NCI-H1436 (cell line): ENCODE measurements around the gene FMR1.

Experiments used
- DNase-seq: peaks from one replicate; lab custom pipeline; 2025; lab: John Stamatoyannopoulos, UW

The FMR1 gene

DNA sequence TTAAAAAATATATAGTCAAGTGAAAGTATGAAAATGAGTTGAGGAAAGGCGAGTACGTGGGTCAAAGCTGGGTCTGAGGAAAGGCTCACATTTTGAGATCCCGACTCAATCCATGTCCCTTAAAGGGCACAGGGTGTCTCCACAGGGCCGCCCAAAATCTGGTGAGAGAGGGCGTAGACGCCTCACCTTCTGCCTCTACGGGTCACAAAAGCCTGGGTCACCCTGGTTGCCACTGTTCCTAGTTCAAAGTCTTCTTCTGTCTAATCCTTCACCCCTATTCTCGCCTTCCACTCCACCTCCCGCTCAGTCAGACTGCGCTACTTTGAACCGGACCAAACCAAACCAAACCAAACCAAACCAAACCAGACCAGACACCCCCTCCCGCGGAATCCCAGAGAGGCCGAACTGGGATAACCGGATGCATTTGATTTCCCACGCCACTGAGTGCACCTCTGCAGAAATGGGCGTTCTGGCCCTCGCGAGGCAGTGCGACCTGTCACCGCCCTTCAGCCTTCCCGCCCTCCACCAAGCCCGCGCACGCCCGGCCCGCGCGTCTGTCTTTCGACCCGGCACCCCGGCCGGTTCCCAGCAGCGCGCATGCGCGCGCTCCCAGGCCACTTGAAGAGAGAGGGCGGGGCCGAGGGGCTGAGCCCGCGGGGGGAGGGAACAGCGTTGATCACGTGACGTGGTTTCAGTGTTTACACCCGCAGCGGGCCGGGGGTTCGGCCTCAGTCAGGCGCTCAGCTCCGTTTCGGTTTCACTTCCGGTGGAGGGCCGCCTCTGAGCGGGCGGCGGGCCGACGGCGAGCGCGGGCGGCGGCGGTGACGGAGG is at the start of gene FMR1:
Gene FMR1 (plus strand): TSS at position 728 of the 831 bp plus-strand sequence. CDS start 261 bp downstream, outside the sequence.
- peak; percentile 95 for DNase-seq

DNA sequence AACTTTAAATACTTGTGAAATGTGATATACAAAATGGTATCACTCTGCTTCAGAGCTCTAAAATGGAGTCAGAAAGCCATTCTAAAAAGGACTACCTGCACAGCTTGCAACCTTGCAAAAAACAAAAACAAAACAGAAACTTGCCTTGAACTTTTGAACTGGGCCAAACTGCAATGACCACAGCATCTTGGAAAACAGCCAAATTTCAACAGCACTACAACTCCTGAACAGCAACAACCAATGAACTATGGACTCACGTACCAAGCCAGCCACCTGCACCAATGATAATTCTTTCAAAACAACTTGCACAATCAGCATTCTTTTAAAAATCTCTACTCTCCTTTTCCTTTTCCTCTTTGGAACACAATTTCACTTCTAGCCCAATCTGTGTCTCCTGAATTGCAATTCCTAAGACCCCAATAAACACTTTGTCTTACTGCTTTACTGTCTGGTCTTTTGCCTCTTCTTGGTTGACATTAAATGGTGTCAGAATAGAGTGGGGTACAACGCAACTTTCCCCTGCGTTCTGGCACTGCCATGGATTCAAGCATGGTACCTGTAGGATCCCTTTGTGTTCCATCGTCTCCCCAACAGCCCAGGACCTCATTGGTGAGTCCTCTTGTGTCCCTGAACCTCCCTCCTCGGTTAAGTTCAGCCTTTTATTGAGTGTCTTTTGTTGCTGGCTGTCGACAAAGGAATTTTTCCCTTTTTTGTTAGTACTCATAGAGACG is 35.7 kb upstream of the FMR1 start:
- no peak for DNase-seq

DNA sequence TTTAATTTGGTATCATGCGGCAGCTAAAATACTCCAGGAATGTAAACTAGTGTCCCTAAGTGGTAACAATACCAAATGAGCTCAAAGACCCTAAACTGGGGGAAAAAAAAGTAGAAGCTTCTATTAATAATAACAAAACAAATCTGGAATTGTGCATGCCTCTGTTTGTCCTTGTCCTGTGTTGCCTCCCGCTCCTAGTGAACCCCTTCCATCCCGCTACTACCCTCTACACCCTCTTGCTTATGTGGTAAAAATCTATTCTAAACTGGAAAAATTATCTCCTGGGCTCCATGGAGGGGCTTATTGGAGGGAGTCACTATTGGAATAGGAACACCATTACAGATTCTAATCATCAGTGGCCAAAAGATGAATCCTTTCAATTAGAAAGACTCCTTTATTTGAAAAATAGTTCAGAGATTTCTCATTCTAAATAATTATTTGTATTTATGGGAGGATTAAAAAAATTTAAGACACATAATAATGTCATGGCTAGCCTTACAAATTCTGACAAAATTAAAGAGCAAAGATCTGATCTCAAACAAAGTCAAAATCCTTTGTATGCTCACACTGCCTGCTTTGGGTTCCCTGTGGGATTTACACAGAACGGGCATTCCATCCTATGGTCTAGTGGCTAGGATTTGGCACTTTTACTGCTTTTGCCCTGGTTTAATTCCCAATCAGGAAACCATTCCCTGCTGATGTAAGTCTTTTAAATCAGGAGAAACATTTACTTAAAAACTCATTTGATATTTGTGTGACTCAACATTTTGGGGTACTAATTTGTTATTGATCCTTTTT is 34.7 kb upstream of the FMR1 start:
- no peak for DNase-seq

DNA sequence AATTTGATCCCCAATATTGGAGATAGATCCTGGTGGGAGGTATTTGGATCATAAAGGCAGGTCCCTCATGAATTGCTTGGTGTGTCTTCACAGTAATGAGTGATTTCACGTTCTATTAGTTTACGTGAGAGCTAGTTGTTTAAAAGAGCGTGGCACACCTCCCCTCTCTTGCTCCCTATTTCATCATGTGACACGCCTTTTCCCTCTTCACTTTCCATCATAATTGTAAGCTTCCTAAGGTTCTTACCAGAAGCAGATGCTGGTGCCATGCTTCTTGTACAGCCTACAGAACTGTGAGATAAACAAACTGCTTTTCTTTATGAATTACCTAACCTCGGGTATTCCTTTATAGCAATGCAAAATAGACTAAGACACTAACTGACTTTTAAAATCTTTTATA is 34.0 kb upstream of the FMR1 start:
- no peak for DNase-seq

DNA sequence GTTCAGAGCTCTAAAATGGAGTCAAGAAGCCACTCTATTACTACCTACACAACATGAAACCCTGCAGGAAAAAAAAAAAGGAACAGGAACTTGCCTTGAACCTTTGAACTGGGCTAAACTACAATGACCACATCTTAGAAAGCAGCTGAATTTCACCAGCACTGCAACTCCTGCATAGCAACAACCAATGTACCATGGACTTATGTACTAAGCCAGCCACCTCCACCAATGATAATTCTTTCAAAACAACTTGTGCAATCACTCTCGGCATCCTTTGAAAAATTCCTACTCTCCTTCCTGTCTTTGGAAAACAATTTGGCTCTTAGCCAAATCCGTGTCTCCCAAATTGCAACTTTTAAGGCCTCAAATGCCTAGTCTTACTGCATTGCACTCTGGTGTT is 26.8 kb upstream of the FMR1 start:
- no peak for DNase-seq

DNA sequence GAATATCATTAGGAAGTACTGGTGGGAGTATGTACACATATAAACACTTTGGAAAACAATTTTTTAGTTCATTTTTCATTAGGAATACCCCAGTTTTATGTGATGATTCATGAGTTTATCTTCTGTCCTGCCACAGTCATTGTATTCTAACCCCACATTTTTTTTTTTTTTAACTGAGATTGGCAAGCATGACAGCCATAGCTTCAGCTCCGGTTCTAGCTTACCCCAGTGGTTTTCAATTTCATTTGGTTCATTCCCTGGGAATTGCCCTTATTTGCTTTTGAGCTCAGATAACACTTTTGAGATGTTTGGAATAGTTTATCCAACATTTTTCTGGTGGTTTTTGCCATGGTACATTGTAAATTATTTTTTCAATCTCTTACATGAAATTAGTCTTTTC is 21.0 kb upstream of the FMR1 start:
- no peak for DNase-seq

DNA sequence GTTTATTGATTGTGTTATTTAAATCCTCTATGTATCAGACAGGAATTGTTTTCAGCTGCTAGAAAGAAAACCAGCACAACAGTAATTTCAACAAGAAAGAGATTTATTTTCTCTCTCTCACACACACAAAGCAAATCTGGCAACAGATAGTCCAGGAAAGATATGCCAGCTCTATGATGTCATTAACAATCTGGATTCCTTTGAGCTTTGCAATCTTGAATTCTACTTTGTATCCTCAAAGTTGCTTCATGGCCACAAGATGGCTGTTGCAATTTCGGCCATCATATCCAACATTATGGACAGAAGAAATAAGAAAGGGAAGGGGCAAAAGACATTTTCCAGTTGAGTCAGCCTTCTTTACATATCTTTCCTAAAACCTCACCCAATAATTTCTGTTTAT is 19.8 kb upstream of the FMR1 start:
- no peak for DNase-seq

DNA sequence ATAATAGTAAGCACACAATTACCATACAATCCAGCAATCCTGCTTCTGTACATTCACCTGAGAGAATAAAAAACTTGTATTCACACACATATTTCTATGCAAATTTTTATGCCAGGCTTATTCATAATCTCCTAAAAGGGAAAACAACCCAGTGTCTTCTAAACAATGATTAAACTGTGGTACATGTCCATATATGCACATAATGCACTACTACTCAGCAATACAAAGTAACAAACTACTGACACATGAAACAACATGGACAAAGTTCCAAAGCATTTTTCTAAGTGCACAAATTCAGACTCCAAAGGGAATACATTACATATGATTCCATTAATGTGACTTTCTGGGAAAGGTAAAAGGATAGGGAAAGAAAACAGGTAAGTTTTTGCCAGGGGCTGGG is 18.0 kb upstream of the FMR1 start:
- no peak for DNase-seq

DNA sequence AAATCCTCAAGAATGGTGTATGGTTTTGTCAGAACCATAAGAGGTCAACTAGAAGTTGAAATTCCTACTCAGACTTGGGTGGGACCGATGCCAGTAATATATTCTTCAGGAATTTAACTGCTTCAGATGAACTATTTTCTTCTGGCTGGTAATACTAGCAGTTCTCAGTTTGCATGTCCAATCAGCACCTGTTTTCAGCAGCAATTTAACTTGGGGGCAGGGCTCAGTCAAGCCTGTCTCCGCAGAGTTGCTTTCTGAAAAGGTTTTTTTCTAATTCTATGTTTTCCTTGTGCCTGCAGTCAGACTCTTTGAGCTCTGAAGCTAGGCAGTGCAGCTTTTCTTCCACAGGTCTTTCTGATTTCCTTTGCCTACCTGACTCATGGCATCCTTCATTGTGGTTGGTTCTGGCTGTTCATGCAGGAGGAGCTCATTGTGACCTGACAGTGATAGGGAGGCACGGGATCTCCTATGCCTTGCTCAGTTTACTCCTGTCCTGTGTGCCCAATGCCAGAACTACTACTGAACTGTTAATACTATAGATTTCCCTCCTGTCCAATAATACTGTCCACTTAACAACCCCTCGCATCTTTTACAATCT is 17.3 kb upstream of the FMR1 start:
- DNase-seq = no peak

DNA sequence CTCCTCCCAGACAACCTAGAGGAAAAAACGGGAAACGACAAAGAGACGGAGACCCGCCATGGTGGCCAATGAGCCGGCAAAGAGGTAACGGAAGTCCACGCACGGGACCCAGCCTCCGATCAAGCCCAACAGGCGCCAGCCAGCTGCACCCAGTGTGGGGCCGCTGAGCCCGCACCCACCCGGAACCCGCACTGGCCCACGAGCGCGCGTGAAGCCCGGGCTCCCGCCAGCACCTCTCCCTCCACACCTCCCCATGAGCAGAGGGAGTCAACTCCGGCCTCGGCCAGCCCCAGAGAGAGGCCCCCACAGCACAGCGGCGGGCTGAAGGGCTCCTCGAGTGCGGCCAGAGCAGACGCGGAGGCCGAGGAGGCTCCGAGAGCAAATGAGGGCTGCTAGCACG is 14.6 kb upstream of the FMR1 start:
- no peak for DNase-seq

DNA sequence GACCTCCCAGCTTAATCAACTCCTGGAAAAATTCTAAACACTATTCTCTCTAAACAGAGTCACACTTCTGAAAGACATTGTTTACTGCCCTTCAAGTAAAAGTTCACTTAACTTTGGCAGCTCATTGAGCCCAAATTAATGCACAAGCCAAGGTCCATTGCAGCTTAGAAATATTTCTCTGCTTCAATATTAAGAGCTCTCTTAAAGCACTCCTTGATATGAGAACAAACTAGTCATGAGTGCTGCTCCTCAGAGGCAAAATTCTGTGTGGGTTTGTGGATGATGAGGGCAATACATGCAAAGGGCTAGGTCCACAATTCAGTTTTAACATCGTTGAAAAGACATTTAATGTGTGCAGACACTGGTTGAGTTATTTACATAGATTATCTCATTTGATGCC is 12.8 kb upstream of the FMR1 start:
- no peak for DNase-seq

DNA sequence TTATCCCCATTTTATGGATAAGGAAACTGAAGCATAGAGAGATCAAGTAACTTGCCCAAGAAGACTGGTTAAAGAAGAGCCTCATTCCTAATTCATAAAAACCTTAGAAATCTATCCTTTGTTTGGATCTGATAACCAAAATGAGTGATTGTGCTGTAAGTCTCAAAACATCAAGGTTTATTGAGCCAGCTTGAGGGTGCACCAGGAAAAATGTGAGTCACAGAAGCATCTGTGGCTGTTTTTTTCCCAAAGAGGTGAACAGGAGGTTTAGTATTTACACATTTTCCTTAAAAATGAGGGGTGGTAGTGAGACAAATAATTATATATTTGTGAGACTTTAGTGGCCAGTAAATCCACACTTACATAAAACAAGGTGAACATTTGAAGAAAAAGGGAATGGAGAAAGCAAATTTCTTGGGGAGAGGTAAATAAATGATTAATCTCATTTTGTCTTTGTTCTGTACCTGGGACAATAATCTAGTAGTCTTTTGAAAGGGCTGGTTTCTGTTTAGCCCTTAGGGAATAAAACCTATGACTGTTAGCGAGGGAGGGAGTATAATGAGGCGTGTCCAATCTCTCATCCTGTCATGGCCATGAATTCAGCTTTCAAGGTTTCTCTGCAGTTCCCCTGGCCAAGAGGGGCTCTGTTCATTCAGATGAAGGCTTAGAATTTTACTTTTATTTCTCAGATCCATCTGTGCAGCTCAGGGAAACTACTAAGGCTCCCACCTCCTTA is 12.2 kb upstream of the FMR1 start:
- DNase-seq = no peak

DNA sequence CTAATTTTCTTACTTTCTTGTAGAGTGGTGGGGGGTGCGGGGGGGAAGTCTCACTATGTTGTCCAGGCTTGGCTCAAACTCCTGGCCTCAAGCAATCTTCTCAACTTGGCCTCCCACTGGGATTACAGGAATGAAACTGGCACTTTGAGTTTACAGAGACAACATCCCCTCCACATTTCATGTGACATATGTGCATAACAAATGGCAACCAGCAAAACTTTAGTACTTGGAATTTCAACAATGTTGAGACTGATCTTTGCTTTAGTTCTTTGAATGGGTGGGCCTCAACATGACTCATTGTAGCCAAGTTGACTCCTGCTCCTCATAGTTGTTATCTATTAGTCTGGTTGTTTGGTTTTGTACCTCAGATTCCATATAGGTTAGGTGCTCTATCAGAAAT is 11.4 kb upstream of the FMR1 start:
- no peak for DNase-seq

DNA sequence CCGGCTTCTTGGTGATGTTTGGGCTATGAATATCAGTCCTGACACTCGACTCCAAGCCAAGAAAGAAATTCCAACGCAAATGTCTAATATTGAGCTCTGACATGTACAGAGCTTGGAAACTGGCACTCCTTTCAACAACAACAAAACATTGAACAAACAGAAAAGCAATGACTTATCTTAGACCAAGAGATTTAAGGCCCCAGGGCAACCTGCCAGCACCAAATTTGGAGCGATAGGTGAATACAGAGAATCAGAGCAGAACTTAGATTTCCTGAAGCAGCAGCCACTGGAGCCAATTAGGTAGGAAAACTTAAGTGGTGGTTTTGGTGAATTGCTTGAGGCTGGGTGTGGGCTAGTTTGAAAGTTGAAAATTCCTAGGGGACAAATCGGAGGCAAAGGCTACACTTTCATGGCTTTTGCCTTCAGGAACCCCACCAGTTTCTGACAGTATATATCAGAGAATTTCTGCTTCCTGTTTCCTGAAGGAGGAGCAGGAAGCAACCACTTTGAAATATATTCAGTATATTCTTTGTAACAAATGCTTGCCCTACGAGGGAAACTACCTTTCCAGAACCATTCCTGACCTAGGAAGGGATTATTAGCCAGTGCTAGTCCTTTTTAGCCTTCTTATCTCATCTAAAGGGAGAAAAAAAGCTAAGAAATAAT is 10.1 kb upstream of the FMR1 start:
- DNase-seq = no peak

DNA sequence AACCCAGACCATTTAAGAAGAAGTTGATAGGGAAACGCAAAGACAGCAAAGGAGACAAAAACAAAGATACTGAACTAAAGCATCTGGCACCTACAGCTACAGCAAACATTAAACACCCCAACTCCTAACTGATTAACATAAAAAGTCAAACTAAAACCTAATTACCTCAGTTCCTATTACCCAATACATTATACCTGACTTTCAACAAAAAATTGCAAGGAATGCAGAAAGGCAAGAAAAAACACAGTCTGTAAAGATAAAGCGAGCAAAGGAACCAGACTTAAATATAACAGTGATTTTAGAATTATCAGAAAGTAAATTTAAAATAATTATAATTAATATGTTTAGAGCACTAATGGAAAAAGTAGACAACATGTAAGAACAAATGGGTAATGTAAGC is 9.4 kb upstream of the FMR1 start:
- no peak for DNase-seq

DNA sequence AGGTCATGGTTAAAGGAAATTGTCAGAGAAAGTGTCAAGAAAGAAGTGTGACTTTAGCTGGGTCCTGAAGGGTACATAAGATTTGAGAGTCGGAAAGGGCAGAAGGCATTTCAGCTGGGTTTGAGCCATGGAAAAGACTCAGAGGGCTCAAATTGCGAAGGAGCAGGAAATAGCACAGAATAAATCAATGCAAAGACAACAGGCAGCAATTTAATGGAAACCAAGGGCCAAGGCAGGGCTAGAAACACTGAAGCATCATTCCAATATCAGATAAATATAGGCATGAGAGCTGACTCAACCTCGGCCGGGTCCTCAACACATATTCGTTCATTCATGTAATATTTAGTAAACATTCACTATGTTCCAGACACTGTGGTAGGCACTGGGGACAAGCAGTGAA is 3.6 kb upstream of the FMR1 start:
- no peak for DNase-seq

DNA sequence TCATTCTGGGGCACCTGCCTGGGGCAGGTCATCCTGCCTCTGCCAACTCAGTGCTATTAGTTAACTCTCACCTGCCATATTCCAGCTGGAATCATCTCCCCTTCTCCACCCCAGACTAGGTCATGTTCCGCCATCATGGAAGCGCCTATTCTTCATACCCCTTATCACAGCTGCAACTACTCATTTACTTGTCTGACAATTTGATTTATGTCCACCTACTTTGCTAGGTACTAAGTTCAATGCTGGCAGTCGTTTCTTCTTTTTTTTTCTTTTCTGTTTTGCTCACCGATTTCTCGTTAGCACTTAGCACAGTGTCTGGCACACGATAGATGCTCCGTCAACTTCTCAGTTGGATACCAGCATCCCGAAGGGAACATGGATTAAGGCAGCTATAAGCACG is 1.1 kb upstream of the FMR1 start:
- DNase-seq = no peak

DNA sequence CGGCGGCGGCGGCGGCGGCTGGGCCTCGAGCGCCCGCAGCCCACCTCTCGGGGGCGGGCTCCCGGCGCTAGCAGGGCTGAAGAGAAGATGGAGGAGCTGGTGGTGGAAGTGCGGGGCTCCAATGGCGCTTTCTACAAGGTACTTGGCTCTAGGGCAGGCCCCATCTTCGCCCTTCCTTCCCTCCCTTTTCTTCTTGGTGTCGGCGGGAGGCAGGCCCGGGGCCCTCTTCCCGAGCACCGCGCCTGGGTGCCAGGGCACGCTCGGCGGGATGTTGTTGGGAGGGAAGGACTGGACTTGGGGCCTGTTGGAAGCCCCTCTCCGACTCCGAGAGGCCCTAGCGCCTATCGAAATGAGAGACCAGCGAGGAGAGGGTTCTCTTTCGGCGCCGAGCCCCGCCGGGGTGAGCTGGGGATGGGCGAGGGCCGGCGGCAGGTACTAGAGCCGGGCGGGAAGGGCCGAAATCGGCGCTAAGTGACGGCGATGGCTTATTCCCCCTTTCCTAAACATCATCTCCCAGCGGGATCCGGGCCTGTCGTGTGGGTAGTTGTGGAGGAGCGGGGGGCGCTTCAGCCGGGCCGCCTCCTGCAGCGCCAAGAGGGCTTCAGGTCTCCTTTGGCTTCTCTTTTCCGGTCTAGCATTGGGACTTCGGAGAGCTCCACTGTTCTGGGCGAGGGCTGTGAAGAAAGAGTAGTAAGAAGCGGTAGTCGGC is 528 bp downstream of the FMR1 start:
- peak; percentile 32 for DNase-seq

DNA sequence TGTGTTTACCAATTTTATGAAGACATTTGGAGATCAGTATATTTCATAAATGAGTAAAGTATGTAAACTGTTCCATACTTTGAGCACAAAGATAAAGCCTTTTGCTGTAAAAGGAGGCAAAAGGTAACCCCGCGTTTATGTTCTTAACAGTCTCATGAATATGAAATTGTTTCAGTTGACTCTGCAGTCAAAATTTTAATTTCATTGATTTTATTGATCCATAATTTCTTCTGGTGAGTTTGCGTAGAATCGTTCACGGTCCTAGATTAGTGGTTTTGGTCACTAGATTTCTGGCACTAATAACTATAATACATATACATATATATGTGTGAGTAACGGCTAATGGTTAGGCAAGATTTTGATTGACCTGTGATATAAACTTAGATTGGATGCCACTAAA is 1.9 kb downstream of the FMR1 start:
- DNase-seq = no peak

DNA sequence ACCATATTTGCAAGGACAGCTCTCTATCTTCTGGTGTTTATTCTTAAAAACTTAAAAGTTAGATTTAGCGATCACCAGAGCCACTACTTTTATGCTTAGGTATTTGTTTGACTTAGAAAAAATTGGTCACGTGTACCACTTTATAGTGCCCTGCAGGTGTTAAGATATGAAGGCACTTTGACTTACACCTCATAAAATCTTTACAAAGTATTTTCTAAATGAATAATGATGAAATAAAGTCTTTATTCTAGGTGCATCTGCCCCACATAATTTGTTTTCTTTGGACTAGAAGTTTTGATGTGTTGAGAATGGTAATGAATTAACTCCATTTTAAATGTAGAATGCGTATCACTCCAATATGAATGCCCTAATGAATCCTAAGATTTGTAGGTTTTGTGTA is 2.9 kb downstream of the FMR1 start:
- DNase-seq = no peak
